NCI-H187 treated with DMSO at 0.1 percent for 48 hours (cell line): ENCODE results near the gene OR56A4.

Experiments
- DNase-seq: peaks from one replicate; lab custom pipeline; 2025; lab: John Stamatoyannopoulos, UW

Gene OR56A4, protein sequence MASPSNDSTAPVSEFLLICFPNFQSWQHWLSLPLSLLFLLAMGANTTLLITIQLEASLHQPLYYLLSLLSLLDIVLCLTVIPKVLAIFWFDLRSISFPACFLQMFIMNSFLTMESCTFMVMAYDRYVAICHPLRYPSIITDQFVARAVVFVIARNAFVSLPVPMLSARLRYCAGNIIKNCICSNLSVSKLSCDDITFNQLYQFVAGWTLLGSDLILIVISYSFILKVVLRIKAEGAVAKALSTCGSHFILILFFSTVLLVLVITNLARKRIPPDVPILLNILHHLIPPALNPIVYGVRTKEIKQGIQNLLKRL

DNA sequence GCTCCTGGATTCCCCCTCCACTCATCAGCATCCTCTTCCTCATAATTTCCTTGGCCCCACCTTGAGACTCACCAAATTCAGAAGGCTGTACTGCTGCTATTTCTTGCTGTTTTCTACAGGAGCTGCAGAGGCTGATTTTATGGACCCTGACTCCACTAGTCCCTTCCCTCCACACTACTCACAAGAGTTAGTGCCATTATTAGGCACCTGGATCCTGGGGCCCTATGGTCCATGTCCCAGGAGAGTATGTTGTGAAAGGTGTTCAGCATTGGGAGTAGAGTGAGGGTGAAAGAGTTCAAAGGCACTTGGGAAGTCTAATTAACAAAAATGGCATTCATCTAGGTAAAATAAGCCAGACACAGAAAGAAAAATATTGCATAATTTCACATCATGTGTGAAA is at the start of gene OR56A4:
OR56A4 (minus strand) TSS at position 101 of the 400 bp plus-strand sequence. CDS start 3,954 bp downstream, outside the sequence.
- DNase-seq: no peak

DNA sequence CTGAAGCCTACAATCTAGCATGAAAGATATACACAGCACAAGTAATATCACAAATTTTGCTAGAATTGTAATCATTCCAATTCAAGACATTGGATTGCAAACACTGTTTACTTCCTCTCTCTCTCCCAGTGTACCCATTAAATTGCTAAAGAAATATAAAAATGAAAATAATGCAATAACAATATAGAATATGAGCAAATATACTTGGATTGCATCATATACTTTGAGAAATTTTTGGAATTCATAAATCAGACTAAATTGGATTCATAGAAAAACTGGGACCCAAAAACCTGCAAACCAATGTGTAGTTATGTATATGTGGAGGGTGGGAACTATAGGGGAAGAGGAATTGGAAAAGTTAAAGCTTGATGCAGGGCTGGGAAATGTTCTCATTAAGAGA is 48.8 kb upstream of the OR56A4 start:
- DNase-seq: no peak

DNA sequence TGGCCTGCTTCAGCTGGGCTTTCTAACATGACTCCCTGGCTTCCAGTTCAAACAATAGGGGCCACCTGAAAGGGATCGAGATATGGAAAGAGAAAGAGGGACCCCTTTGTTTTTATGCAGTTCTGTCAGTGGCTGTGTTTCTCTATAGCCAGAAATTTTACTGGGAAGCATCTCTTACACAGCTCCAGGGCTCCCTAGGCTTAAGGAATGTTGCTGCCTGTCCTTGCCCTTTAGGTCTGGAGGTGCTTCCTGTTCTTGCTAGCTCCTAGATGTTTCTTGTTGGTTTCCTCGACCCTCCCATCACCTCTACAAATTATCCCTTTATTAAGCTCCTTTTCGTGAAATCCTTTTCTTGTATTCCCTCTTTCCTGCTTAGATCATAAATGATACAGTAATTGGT is 45.6 kb upstream of the OR56A4 start:
- no peak for DNase-seq

DNA sequence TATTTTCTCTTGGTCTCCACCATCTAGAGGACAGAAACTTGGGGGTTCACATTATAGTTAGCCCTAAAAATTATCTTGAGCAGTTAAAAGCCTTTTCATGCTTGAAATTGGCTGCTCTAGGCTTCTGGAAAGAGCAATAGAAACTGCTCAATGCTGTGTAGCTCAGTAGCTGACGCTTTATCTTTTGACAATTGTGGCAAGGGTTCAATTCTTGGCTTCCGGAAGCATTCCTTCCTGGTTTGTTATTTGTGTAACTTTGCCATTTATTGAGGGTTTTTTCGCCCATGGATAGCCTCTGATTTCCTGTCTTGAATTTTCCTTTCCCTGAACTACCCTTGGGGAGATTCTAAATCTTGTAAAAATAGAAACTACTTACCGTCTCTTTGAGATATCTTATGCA is 34.1 kb upstream of the OR56A4 start:
- DNase-seq: no peak

DNA sequence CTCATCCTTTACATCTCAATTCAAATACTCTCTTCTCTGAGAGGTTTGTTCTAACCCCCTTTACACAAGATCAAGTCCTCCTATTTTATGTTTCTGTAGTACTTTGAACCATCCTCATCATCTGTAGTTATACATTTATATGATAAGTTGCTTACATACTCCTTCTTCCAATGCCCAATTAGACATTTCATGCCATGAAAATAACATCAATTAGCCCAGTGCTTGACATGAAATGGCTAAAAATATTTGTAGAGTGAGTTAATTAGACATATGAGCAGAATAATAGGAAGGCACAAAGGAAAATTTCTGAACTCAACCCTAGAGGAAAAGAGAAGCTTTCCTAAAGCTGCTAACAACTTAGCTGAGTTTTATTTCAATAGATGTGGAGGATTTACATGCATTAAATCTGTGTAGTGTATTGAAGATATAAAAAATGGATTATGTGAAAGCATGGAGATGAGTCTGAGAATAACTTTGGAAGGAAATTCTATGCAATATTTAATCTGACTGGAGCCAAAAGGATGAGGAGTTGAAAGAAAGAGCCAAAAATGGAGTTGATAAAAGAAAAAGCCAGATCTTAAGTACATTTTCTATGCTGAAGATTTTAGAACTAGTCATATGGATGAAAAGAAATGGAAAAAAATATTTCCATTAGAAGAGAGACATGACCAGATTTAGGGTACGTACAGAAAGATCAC is 24.1 kb upstream of the OR56A4 start, which contains the start of gene OR56A1:
OR56A1 (minus strand) TSS at position 51 of the 698 bp plus-strand sequence. CDS start 3,066 bp downstream, outside the sequence.
- no peak for DNase-seq

DNA sequence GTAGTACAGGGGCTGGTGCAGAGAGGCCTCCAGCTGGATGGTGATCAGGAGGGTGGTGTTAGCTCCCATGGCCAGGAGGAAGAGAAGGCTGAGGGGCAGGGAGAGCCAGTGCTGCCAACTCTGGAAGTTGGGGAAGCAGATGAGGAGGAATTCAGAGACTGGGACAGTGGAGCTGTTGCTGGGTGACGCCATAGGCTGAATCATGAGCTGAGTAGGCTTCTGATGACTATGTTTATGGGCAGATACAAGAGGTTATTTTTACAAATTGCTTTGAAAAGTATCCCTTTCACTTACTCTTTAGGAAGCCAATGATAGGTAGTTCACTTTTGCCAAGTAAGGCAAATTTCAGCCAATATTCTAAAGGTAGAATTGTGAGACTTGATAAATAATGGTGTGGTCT is 20.8 kb upstream of the OR56A4 start:
- DNase-seq: no peak

DNA sequence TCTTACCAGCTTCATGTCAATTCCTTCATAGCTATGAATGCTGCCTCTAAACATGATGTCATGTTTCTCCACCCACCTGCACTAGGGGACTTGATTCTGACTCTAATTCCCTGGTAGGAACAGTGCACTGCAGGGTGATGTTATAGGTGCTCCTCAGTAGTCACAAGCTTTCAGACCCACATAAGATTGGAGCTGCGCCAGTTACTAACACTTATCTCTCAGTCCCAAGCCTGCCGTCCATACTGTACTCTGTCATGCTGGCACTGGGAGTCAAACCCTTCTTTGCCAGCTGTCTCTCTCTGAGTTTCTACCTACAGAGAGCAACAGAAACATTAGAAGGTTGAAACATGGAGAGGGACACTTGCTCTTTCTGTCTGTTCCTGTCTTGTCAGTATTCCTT is 18.3 kb upstream of the OR56A4 start:
- DNase-seq: no peak

DNA sequence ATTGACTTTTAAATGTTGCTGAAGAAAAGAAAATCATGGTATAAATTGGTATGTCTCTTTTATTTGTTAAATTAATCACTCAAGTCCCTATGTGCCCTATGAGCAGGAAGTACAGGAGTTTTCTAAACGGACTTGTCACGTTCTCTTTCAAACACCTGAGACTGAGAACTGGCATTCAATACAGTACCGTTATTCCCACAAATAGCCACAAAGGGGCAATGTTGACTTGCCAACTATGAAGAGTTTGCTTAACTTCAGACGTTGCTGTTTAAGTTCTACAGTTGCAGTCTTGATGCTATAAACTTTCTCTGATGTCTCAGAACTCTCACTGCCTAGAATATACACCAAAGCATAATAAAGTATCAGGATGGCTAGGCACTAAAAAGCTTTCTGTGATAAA is 16.2 kb upstream of the OR56A4 start:
- no peak for DNase-seq

DNA sequence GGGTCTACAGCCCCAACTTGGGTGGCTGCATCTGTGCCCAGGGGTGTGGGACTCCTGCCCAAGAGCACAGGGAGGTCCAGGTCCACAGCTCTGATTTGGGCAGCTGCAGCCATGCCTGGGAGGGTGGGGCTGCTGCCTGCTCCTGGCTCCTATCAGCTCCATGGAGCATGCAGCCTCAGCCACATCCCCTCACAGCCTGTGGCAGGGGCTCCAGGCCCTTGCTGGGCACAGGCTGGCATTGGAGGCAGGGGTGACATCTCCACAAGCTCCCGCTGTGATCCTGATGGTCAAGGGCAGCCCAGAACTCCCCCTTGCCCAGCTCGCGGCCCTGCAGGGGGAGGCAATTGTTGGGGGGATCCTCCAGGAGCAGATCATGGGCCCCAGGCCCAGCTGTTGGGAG is 6.3 kb upstream of the OR56A4 start:
- no peak for DNase-seq

DNA sequence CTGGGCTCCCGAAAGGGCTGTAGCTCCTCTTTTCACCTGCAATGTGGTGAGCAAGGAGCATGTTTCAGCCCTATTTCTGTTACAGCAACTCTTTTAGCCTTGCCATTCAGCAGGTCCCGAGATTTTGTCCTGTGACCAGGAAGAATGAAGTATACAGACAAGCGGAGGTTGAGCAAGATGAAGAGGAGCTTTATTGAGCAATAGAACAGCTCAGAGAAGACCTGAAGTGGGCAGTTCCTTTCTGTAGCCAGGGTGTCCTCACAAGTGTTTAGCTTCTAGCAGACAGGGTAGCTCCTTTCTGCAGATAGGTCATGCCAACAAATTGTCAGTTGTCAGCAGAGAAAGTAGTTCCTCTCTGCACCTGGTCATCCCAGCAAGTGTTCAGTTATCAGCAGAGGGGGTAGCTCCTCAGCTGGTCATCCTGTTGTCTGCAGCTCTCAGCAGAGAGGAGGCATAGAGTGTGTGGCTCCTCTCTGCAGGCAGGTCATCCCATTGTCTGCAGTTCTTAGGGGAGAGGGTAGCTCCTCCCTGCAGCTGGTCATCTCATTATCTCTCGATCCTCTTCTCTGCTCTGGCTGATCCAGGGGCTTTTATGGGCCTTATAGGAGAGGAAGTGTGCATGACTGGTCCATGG is 5.4 kb upstream of the OR56A4 start:
- DNase-seq: no peak

DNA sequence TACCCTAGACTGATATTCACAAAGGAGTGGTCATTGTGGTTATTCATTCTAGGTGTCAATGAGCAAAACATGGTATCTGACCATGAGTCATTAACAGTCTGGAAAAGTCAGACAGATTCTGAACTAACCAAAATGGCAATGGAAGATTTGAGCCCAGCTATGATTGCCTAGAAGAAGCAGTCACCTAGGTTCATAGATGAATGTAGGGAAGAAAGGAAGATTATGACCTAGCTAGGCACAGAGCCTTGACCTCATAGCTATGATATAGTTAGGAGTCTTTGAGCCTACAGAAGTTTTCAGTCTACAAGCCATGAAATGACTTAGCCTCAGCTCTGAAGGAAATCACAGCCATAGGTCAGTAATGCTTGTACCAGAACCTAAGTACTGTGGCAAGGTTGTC is 351 bp downstream of the OR56A4 start:
- DNase-seq: no peak

DNA sequence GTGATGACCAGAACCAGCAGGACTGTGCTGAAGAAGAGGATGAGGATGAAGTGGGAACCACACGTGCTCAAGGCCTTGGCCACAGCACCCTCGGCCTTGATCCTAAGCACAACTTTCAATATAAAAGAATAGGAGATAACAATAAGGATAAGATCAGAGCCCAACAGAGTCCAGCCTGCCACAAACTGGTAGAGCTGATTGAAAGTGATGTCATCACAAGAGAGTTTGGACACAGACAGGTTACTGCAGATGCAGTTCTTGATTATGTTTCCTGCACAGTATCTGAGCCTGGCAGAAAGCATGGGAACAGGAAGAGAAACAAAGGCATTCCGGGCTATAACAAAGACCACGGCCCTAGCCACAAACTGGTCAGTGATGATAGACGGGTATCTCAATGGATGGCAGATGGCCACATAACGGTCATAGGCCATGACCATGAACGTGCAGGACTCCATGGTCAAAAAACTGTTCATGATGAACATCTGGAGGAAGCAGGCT is 4.5 kb downstream of the OR56A4 start:
- DNase-seq: no peak

DNA sequence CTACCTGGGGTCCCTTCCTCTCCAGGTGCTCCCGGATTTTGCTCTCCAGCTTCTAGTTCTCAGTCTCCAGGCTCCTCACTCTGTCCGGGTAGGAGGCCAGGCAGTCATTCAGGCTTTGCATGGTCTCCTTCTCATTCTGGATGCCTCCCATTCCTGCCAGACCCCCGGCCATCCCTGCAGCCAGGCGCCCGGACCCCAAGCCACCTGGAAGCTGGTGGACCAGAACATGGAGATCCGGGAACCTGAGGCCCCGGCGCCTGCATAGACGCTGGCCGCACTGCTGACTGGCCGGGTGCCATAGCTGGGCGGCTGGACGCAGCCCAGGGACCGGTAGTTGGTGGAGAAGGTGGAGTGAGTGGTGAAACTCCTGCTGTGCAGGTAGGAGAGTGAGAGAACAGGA is 12.0 kb downstream of the OR56A4 start:
- no peak for DNase-seq

DNA sequence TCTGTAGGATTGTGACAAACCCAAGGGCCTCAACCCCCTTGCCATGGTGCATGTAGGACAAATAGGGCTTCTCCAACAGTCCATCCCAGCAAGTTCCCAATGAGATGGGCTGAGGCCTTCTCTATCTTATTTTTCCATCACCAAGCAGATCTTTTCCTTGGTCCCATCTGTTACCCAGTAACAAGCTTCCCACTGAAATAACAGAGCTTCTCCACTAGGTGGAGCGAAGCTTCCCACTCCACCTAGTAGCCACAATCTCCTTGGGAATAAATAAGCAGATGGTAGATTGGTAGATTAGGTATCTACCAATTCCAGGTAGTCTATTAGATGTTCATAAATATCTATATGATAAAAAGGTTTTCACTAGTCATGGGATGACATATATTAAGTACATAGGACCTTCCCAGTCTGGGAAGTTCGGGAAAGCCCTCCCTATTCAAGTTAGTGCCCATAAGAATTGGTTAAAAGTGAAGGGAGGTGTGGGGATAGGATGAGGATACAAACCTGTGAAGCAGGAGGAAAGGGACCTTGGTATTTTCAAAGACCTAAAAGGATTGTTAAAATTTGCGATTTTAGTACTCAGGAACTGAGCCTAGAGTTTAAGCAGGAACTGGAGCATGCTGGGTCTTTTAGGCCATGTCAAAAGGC is 14.0 kb downstream of the OR56A4 start:
- DNase-seq: no peak

DNA sequence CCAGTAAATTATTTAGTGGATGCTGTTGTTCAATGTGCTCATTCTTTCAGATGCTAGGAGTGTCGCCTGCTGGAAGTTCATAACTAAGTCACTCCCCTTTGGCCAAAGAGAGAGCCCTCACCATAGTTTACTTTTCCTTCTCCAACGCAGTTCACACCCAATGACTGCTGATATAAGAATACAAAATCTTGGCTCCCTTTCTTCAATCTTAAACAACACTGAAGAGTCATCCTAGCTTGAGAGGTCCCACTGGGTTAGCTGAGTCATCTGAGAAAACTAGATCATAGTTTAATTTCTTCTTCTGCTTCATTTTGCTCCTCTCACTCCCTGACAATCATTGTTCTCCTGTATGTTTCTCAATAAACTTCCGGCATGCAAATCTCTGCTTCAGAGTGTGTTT is 14.6 kb downstream of the OR56A4 start:
- no peak for DNase-seq

DNA sequence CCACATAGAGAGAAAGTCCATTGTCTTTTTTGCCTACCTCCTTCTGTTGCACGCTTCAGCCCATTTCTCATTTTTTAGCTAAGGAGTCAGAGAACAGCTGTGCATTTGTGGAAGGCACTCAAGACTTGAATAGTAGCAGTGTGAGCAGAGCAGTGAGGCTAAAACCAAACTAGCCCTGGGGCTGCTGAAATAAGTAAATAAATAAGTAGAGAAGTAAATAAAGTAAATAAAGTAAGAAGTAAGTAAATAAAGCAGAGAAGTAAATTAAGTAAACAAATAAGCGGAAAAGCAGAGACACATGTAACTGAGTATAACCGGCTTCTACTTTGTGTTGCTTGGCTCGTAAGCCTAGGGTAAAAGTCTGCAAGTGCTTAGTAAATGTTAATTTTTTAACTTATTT is 17.5 kb downstream of the OR56A4 start:
- no peak for DNase-seq

DNA sequence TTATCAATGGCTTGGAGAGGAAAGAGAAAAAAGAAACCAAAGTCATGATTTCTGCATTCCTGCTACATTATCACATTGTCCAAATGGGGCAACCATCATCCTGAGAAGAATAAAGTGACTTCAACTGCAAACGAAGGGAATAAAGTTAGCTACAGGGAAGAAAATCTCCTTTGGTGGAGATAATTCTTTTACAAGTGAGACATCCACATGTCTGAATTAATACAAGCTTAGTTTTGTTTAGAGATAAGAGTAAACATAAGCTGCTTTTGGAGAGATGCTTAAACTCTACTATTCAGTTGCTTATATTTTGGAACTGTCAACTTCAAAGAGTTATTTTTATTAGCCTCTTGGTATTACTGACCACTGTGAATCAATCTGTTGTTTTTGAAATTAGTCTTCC is 19.9 kb downstream of the OR56A4 start, which contains the start of gene OR52L1:
OR52L1 (minus strand) TSS at position 101 of the 400 bp plus-strand sequence; CDS start at position 46, 55 bp downstream.
- no peak for DNase-seq

DNA sequence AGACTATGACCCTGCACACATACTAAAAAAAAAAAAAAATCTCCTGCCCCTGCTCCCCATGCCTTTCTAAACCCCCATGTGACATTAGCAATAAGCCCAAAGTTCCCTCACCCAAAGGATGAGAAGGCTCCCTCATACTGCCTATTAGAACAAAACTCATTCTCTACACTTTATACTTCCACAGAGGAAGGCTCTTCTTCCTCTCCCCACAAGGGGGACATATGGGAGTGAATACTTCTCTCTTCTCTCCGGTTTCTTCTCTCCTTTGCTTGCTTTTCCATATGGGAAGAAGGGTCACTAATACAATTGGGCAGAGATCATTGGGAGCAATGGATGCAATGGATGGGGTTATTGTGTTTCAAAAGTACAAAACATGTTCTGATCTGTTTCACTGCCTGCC is 23.3 kb downstream of the OR56A4 start:
- no peak for DNase-seq

DNA sequence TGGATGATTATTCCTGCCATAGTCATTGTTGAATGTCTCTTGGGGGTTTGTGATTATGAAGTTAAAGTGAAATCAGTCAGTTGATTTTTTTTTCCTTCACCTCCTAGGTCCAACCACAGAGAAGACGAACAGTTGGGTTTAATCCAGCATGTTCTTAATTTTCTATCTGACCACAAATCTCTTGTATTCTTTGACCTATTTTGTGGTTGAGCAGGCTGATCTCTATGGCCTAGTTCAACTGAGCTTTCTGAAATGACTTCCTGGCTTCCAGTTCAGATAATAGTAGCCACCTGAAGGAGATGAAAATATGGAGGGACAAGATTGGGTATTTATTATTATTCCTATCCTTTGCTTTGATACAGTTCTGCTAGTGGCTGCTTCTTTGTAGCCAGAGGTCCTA is 33.2 kb downstream of the OR56A4 start:
- DNase-seq: no peak

DNA sequence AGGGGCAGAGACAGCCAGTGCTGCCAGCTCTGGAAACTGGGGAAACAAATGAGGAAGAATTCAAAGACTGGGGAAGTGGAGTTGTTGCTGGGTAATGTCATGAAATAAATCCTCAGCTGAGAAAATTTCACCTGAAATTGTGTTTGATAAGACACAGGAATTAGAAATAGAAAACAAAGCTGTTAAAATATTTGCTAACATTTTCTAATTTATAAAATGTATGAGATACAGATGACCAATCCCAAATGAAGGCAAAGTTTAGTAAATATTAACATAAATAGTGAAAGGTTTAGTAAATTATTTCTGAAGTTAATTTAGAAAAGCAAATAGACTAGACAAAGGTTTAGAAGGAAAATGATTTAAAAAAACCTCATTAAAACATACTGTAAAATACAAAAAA is 38.4 kb downstream of the OR56A4 start, which contains the start of gene OR56A5:
OR56A5 (minus strand) TSS at position 101 of the 400 bp plus-strand sequence; CDS start at position 101, 0 bp downstream.
- DNase-seq: no peak

DNA sequence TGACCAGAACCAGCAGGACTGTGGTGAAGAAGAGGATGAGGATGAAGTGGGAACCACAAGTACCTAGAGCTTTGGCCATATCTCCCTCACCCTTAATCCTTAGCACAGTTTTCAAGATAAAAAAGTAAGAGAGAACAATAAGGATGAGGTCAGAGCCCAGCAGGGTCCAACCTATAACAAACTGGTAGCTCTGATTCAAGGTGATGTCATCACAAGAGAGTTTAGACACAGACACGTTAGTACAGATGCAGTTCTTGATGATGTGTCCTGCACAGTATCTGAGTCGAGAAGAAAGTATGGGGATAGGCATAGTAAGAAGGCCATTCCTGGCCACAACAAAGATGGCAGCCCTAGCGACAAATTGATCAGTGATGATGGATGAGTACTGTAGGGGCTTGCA is 39.0 kb downstream of the OR56A4 start:
- DNase-seq: no peak

DNA sequence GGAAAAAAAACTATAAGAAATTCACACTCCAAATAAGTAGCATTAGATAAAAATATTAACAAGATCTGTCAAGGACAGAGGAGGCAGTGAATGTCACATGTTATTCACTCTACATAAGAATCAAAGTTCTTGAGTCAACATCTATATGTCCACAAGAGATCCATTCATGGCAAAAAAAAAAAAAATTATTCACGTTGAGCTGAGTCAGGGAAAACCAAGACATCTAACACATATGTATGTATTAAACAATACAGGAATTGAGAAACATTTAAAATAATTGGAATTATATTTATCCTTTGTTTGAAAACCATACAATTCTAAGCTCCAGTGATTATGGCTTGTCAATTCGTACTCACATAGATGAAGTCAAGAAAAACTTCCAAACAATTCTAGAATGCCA is 39.8 kb downstream of the OR56A4 start:
- no peak for DNase-seq
